HG02588 (cell line): Measurements from ENCODE around the gene FNDC1.
A peak's percentile ranks its signal among the peaks of the same experiment; 100 is the strongest.
"Not testable (repeated sequence)": the region's sequence is repeated elsewhere in the genome, so short reads cannot be mapped to it uniquely, and the experiment has no call there.

Experiments
- ATAC-seq: cut with Tn5 transposase; IDR thresholded peaks from one replicate; pipeline ENCODE4 v1.9.1; 2021; ENCODE audit warnings: mild to moderate bottlenecking, moderate library complexity; ENCODE audit not compliant: unreplicated experiment

FNDC1 gene

DNA sequence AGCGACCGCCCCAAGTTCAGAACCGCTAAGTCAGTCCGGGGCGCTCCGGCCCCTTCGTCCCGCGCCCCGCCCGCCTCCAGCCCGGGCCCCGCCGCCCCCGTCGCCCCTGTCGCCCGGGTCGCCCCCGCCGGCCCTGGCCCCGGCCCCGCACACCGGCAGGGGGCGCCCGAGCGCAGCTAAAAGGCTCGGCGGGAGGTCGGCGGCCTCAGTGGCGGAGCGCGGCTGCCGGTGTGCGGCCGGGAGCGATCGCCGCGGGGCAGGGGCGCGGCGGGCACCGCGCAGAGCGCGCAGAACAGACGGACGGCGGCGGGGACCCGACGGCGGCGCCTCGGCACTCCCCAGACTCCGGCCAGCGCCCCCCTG is at the start of gene FNDC1:
Gene FNDC1 (plus strand): TSS at position 208 of the 363 bp plus-strand sequence. CDS start 197 bp downstream, outside the sequence.
- peak; percentile 66 for ATAC-seq

DNA sequence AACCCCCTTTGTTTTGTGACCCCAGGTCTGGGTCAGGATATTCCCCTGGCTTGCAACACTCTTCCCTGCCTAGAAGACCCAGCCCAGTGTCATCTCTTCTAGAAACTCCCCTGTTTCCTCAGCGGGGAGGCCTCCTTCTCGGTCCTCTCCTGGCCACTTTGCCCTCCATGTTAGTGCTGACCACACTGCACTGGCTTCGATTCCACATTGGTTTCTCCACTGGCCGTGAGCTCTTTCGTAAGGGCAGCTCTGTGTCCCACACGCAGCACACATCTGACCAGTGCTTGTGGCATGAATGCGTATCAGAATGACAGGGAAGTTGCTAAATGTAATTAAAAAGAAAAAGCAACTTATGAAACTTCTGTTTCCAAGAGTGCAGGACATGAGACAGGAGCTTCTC is 49.4 kb upstream of the FNDC1 start:
- ATAC-seq: no peak

DNA sequence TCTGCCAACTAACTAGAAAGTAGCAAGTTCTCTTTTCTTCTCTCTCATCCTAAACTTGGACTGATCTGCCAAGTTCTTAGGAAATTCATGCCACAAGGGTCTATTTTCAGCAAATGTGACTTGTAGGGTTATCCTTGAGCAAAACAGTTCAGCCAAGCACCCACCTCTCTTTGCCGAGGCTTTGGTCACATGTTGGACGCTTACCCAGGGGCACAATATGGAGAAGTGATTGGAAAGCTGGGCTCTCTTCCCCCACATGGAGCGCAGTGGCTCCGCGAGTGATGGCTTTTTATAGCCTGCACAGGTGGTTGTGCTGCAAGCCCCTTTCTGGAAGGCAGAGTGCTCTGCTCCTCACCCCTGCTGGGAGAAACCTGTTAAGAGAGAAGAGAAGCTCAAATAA is 47.7 kb upstream of the FNDC1 start:
- ATAC-seq: no peak

DNA sequence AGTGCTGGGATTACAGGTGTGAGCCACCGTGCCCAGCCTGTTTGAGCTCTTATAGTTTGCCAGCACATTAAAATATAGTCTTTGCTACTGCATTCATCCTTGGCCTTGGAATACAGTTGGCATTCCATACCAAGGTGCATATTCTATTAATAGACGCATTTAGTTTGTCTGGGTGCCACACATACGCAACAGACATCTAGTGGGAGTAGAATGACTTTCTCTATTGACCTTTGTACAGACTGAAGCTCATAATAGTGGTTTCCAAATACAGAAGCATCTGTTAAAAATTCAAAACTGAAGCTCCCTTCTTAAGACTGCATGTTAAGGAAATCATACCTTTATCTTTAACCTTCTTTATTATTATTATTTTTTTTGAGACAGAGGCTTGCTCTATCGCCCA is 46.7 kb upstream of the FNDC1 start:
- no peak for ATAC-seq

DNA sequence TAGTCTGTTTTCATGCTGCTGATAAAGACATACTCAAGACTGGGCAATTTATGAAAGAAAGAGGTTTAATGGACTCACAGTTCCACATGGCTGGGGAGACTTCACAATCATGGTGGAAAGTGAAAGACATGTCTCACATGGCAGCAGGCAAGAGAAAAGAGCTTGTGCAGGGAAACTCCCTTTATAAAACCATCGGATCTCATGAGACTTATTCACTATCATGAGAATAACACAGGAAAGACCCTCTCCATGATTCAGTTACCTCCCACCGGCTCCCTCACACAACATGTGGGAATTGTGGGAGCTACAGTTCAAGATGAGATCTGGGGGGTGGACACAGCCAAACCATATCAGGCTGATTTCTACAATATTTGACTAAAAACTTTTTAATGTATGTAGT is 45.4 kb upstream of the FNDC1 start:
- ATAC-seq: not testable (repeated sequence)

DNA sequence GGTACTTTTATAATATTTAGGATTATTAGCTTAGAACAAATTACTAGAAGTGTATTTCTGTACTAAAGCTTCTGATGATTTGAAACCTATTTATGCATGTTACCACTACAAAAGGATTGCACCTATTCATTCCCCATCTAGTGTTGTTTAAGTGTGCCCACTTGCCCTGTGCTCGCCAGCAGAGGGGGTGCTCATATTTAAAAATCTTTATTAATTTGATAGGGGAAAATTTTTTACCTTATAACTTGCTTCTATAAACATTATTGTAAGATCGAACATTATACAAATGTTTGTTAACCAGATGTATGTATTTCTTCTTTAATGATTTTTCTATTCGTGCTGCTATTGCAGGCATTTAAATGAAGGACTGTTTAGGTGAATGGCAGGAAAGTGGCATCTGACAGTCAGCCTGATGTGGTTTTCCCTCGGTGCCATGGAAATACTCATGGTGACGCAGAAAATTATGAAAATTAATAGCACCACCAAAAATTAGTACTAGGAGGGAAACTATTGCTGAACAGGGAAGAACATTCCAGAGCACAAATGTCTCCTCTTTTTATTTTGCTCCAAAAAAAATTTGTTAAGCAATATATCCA is 44.1 kb upstream of the FNDC1 start:
- ATAC-seq: no peak

DNA sequence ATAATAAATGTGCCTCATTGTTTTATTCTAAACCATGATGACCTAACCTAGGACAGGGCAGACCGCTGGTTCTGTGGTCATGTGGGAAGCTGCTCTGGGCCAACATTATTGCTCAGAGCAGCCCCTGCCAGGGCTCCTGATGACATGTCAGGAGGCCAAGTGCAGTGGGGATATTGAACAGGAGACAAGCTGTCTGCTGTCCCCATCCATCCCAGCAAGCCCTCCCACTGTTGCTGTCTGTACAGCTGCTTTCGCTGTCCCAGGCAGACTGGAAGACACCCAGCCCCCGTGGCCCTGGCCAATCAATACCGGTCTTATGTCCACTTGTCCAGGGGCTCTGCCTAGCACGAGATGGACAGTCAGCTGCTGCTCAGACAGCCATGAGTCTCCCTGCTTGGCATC is 43.2 kb upstream of the FNDC1 start:
- ATAC-seq: no peak

DNA sequence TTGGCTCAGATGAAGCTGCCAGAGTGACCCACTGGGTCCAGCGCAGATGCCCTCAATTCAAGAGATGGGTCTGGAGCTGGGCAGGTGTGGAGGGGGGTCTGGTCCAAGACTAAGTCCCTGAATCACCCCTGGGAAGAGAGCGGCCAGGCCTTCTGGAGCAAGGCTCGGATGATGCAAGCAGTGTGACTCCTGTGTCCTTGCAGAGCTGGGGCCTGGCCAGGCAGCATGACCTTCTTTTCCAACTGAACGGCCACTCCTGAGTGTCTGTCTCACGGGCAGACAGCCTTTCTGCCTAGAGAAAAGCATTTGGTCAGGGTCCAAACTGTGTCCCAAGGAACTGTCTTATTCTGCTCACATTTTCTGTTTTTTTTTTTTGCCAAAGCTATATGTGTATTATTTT is 42.6 kb upstream of the FNDC1 start:
- no peak for ATAC-seq

DNA sequence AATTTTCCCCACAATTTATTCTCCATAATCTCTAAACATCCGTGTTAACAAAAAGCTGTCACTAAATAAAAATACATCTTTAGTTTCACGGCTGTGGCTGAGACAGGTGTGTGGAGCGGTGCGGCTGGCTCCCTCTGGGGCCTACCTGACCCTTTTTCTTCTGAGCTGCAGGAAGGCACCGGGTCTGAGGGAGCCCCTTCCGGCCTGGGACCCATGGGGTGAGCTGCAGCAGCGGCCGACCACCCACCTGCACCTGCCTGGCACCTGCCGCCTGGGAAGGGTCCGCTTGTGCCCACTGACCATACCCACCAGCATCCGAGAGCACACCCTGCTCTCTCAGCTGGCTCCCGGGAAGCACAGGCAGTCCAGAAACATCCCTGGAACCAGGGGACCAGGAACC is 41.5 kb upstream of the FNDC1 start:
- no peak for ATAC-seq

DNA sequence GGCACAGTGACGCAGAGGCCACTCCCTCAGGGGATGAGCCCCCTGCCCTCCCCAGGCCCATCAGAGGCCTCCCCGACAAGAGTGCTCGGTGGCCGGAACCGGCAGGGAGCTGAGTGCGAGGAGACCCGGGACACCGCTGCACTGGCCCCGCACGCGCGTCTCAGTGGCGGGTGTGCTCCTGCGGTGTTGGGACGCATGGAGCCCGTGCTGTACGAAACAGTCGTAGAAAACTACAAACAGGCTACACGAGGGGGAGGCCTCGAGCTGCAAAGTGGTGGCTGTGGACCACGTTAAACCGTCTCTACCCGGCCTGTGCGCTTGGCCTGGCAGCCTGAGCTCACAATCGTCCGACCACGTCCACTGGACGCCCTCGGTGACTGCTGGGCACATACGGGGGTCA is 40.2 kb upstream of the FNDC1 start:
- no peak for ATAC-seq

DNA sequence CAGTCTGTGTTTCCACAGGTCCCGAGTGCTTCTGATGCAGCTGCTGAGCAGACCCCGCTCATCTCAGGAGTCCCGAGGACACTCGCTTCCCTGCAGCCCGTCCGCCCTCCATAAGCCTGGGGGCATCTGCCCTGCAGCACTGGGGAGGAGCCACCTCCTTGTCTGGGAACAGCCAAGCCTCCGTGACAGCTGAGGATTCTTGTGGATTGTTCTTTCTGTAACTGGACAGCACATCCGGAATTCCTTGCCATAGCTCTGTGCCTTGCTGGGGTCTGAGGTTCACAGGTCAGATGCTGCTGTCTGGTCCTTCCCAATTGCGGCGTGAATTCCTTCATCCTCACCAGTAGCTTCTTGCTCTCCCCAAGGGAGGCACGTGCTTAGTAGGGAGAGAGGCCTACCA is 38.4 kb upstream of the FNDC1 start:
- no peak for ATAC-seq

DNA sequence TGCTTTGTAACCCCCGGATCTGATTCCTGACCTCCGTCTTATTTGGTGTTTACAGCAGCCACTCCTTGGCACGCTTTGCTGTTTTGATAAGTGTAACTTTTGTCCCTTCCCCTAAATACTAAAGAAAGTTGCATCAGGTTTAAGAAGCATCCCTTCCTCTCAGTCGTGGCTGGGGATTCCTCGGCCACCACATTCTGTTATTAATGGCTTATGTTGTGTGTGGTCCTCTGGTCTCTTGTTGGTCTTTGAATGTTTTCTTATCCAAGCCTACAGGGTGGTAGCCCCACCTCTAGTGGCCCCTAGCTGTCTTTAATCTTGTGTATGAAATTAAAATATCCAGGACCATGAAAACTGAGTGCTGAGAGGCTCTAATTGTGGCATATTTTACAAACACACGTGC is 37.5 kb upstream of the FNDC1 start:
- ATAC-seq: no peak

DNA sequence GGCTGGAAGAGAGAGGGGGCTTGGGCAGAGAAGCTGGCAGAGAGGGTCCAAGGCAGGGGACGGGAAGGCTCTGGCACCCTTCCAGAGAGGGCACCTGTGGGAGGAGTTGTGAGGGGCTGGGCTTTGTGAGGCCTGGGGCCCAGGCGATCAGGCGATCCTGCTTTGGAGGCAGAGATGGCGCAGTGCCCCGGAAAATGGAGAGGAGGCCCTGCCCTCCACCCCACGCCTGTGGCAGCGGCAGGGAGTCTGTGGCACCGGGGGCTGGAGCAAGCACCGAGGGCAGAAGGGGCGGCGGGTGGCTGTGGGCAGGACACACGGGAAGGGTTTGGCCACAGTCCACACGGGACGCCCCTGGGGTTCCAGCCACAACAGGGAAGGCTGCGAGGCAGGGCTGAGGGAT is 36.5 kb upstream of the FNDC1 start:
- no peak for ATAC-seq

DNA sequence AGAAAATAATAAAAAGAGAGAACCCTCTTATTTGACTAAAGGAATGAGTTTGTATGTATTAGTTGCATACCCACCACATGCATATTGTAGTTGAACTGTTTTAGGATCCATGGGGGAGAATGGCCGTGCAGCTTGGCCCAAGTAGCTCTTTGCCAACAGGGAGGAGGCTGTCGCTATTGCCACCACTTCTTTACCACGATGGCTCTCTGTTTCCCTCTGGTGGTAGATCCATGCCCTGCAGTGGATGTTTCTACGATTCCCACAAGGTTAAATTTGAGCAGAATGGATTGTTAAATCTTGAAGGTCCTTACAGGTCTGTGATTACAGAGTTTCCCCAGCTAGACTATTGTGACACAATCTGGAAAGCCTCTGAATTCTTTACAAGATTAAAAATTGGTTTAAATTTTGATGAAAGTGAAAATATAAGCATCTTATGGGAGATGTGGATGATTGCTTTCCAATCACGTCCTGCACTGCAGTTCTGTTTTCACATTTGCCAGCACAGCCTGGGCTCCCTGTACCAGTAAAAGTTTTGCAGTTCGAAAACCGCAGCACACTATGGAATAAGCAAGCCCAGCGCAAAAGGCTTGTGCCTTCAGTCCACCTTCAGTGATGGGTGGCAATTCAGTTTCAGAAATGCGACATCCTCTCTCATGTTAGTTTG is 34.4 kb upstream of the FNDC1 start:
- peak; percentile 71 for ATAC-seq

DNA sequence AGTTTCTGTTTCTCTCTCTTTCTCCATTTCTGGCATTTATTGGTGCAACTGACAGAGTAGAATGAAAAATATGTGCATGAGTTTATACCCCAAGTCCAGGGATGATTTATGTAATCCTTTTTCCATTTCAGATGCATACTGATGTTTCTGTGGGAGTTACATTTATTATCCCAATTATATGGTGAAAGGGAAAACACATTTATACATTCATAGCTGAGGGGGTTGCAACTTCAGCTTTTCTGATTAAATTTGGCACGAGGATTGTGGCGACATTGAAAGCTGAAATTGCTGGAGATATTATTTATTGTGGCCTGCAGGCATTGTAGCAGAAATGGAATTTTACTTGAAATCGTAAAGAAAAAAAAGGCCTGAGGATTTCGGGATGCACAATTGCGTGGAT is 31.5 kb upstream of the FNDC1 start:
- no peak for ATAC-seq

DNA sequence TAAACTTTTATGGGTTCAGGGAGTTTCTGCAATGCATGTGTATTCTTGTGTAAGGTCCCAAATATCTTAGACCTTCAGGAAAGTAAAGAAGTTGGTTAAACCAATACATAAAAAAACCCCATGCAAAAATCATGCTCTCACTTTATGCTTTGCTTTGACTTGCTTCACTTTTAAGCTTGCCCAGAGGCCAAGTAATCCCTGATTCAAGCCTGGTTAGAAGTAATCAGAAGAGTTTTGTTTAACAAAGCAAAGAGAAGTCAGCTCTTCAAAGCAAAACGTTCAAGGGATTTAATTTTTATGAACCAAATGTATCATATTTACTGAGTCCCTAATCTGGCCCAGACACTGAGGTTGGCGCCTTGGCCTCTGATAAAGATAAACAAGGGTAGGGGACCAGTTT is 26.7 kb upstream of the FNDC1 start:
- ATAC-seq: no peak

DNA sequence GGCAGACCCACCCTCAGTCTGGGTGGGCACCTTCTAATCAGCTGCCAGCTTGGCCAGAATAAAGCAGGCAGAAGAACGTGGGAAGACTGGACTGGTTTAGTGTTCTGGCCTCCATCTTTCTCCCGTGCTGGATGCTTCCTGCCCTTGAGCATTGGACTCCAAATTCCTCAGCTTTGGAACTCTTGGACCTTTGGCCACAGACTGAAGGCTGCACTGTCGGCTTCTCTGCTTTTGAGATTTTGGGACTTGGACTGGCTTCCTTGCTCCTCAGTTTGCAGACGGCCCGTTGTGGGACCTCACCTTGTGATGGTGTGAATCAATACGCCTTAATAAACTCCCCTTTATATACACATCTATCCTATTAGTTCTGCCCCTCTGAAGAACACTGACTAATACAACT is 20.6 kb upstream of the FNDC1 start:
- no peak for ATAC-seq

DNA sequence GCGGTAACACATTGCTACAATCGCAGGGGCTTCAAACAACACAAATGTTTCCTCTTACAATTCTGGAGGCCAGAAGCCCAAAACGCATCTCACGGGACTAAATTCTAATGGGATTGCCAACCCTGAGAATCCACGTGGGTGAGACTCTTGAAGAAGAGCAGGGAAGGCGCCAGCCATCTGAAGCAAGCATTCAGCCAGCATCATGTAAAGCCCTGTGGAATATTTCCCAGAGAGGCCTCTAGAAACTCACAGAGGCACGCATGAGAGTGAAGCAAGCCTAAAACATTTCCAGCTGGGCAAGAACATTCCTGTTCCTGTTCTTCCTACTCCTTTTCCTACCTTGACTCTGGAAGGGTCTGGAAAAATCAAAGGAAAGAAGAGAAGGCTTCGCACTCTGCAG is 19.6 kb upstream of the FNDC1 start:
- no peak for ATAC-seq

DNA sequence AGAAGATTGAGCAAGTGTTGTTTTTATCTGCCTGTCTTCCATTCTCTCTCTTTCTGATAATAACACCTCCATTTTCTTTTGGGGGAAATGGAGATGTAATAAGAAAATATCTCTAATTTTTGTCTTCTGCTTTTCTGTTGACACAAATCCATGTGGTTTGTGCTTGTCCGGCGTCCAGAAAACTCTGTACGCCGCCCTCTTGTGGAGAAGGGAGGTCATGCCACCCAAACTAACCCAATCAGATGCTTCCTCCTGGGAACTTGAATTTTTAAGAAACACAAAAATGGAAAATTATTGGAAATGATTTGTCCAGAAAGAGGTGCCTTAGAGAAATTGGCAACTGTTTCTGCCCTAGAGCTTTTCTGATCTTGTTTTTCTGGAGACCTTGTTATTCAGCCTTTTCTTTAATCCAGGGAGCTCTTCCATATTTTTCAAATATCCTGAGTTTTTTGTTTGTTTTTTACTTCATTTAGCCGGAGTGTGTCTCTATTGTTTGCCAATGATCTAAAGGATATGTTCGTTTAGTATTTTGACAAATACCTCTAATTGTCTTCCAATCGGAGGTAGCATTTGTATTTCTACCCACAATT is 17.8 kb upstream of the FNDC1 start:
- no peak for ATAC-seq

DNA sequence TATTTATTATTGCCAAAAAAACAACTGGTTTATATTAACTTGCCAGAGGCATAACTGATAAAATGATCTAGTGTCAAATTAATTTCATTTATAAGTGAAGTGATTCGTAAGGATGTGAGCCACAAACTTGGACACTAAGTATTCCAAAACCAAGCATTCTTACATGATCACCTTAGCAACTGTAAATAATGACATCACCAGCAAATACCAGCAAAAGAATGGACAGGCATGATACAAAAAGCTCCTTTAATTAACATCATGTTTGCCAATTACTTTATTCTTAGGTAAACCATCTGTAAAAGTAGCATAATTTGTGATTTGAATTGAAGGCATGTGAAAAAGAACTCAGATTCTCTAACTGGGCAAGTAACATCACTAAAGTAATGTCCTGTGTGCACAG is 17.2 kb upstream of the FNDC1 start:
- no peak for ATAC-seq

DNA sequence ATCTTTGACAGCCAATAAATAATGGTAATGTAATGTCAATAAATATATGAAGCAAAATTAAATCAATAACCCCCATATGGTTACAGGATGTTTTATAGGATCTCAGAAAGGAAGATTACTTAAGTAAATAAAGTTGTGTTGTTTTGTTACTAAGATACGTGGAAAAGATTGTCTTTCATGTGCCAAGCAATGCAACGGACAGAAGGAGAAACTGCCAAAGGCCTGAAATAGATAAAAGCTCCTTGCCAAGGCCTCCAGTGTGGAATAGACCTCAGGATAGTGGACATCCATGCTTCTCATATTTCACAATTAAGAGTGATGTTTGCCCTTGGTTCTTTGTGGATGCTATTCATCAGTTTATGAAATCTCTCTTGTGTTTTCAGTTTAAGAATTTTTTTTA is 16.4 kb upstream of the FNDC1 start:
- ATAC-seq: no peak

DNA sequence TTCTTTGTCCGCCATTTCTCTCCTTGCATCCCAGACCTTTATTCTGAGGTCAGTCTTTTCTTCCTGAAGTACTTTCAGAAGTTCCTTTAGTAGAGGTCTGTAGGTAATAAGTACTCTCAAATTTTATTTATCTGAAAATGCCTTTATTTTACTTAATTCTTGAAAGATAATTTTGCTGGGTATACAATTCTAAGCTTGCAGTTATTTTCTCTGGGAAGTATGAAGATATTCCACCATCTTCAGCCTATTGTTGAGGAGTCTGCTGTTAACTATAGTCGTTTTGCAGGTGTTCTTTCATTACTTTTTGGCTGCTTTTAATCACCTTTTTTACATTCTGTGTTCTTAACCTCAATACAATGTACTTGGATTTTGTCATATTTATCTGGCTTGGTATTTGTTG is 13.5 kb upstream of the FNDC1 start:
- ATAC-seq: no peak

DNA sequence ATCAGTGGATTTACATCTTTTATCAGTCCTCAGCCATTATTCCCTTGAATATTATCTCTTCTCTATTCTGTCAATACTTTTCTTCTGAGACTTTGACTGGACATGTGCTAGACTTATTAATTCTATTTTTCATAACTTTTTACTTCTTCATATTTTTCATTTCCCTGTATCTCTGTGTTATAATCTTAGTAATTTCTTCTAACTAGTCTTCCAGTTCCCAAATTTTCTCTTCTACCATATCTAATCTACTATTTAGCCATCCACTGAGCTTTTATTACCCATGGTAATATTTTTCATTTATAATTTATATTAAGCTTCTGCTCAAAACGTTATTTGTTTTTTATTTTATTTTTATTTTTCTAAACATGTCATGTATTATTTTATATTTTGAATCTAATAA is 13.1 kb upstream of the FNDC1 start:
- no peak for ATAC-seq
